ENCODE results near the gene GTSE1. TPM values are rescaled to one million over a fixed set of nuclear protein-coding genes. Genes with fewer than 3 reads are reported as not detected.
A peak's percentile ranks its signal among the peaks of the same experiment; 100 is the strongest.

GTSE1 gene
- total RNA-seq, 1 experiment from 2014 or later = 20.6 TPM

- peaks cover 15% of the 10 kb centered on the region for H3K4me1 ChIP-seq (ENCODE audit: insufficient read depth, low read length)
- peak; percentile 82 for DNase-seq
- H3K9me3 ChIP-seq (ENCODE audit: low read length) = no peaks in the 10 kb centered on the region
- no peaks in the 10 kb centered on the region for H3K36me3 ChIP-seq (ENCODE audit: low read depth, low read length)
- H3K79me2 ChIP-seq (ENCODE audit: low read length) = peaks cover 25% of the 10 kb centered on the region
- intact Hi-C loops (cut with micrococcal nuclease) = loop anchor here (5.0 kb wide), 1 partner anchor 103 kb away; no protein-coding TSS in a partner anchor
- peak within 1 kb of the TSS; percentile 84 for H2AFZ ChIP-seq (ENCODE audit: low read length)
- TSS peak; percentile 37 for BruUV-seq (replicated peaks)
- H4K20me1 ChIP-seq (ENCODE audit: low read length) = no peaks in the 10 kb centered on the region
- peak within 1 kb of the TSS; percentile 40 for H3K27ac ChIP-seq (ENCODE audit: low read length)
- H3K4me2 ChIP-seq (ENCODE audit: low read length) = peak within 1 kb of the TSS; percentile 95
- POLR2A ChIA-PET (ENCODE audit: unreplicated experiment) = interaction anchor here (0.6 kb wide), 2 partner anchors 11 to 18 kb away, joined by 3 to 15 read pairs; partner anchors contain the start of gene TTC38
- H3F3A ChIP-seq (ENCODE audit: low read length, unreplicated experiment) = no peaks in the 10 kb centered on the region
- peak within 1 kb of the TSS; percentile 90 for H3K9ac ChIP-seq (ENCODE audit: low read length)
- ATAC-seq = peak; percentile 97
- H3K27me3 ChIP-seq (ENCODE audit: low read length) = no peaks in the 10 kb centered on the region
- no peak for TF ChIP-seq EZH2phosphoT487 (IDR thresholded peaks at IDR 0.05; ENCODE audit: borderline replicate concordance, low read length)
- no peak for TF ChIP-seq EZH2 (IDR thresholded peaks at IDR 0.05; ENCODE audit: low read length, unreplicated experiment)
- no peak for TF ChIP-seq CTCF (conservative IDR thresholded peaks at IDR 0.05; ENCODE audit: low read depth, low read length)
- CTCF ChIA-PET = no interaction called here
- H3K4me3 ChIP-seq (ENCODE audit: low read length) = peak within 1 kb of the TSS; percentile 90
- H3K9me2 ChIP-seq (replicated peaks; ENCODE audit: low read length) = no peaks in the 10 kb centered on the region
These were observed 46.5 kb upstream of the GTSE1 start, which contains the start of gene CDPF1 for GRCh38 chr22:46250035-46250782. TSS of gene CDPF1 (minus strand) at chr22:46250293. CDS start at chr22:46248284, 2,009 bp downstream.

GRCh38 chr22:46250783-46251125 lies 45.9 kb upstream of the GTSE1 start:
- H3K4me3 ChIP-seq (ENCODE audit: low read length) = peak overlapping the region; percentile 90
- no peak overlapping the region for H3K27ac ChIP-seq (ENCODE audit: low read length)
- ATAC-seq (peak; percentile 5), DNase-seq (no peak)
- BruUV-seq (replicated peaks) = no TSS peak
- H3K9ac ChIP-seq (ENCODE audit: low read length) = peak overlapping the region; percentile 90
- H3K9me2 ChIP-seq (replicated peaks; ENCODE audit: low read length) = no peaks in the 10 kb centered on the region
- intact Hi-C loops (cut with micrococcal nuclease) = loop anchor here (5.0 kb wide), 1 partner anchor 103 kb away; no protein-coding TSS in a partner anchor
- ChIA-PET CTCF (no interaction called here), POLR2A (ENCODE audit: unreplicated experiment) (interaction anchor here (0.6 kb wide), 2 partner anchors 10 to 17 kb away, joined by 3 to 15 read pairs; partner anchors contain the start of gene TTC38)
- no peaks in the 10 kb centered on the region for H3K27me3 ChIP-seq (ENCODE audit: low read length)
- peaks cover 15% of the 10 kb centered on the region for H3K4me1 ChIP-seq (ENCODE audit: insufficient read depth, low read length)
- no peaks in the 10 kb centered on the region for H3F3A ChIP-seq (ENCODE audit: low read length, unreplicated experiment)
- TF ChIP-seq CTCF (conservative IDR thresholded peaks at IDR 0.05; ENCODE audit: low read depth, low read length) = no peak
- no peak for TF ChIP-seq EZH2 (IDR thresholded peaks at IDR 0.05; ENCODE audit: low read length, unreplicated experiment)
- no peak for TF ChIP-seq EZH2phosphoT487 (IDR thresholded peaks at IDR 0.05; ENCODE audit: borderline replicate concordance, low read length)
- no peaks in the 10 kb centered on the region for H4K20me1 ChIP-seq (ENCODE audit: low read length)
- peaks cover 25% of the 10 kb centered on the region for H3K79me2 ChIP-seq (ENCODE audit: low read length)
- no peaks in the 10 kb centered on the region for H3K9me3 ChIP-seq (ENCODE audit: low read length)
- H2AFZ ChIP-seq (ENCODE audit: low read length) = peak overlapping the region; percentile 73
- peak overlapping the region; percentile 95 for H3K4me2 ChIP-seq (ENCODE audit: low read length)
- H3K36me3 ChIP-seq (ENCODE audit: low read depth, low read length) = no peaks in the 10 kb centered on the region

- Histone ChIP-seq H3K79me2 (ENCODE audit: low read length) (peaks cover 25% of the 10 kb centered on the region), H3K9me2 (replicated peaks; ENCODE audit: low read length) (no peaks in the 10 kb centered on the region), H3K27me3 (ENCODE audit: low read length) (no peaks in the 10 kb centered on the region), H3K27ac (ENCODE audit: low read length) (no peak overlapping the region), H4K20me1 (ENCODE audit: low read length) (no peaks in the 10 kb centered on the region), H3K9ac (ENCODE audit: low read length) (peak overlapping the region; percentile 90), H3K9me3 (ENCODE audit: low read length) (no peaks in the 10 kb centered on the region), H3F3A (ENCODE audit: low read length, unreplicated experiment) (no peaks in the 10 kb centered on the region), H3K4me2 (ENCODE audit: low read length) (peak overlapping the region; percentile 95), H2AFZ (ENCODE audit: low read length) (no peak overlapping the region), H3K36me3 (ENCODE audit: low read depth, low read length) (no peaks in the 10 kb centered on the region), H3K4me3 (ENCODE audit: low read length) (peak overlapping the region; percentile 90), H3K4me1 (ENCODE audit: insufficient read depth, low read length) (peaks cover 21% of the 10 kb centered on the region)
- CTCF ChIA-PET = no interaction called here
- ATAC-seq (no peak), DNase-seq (no peak)
- BruUV-seq (replicated peaks) = no TSS peak
- TF ChIP-seq EZH2 (IDR thresholded peaks at IDR 0.05; ENCODE audit: low read length, unreplicated experiment) = no peak
- no peak for TF ChIP-seq CTCF (conservative IDR thresholded peaks at IDR 0.05; ENCODE audit: low read depth, low read length)
- TF ChIP-seq EZH2phosphoT487 (IDR thresholded peaks at IDR 0.05; ENCODE audit: borderline replicate concordance, low read length) = no peak
- POLR2A ChIA-PET (ENCODE audit: unreplicated experiment) = no interaction called here
- intact Hi-C loops (cut with micrococcal nuclease) = loop anchor here (5.0 kb wide), 1 partner anchor 104 kb away; no protein-coding TSS in a partner anchor
These were observed 45.4 kb upstream of the GTSE1 start for GRCh38 chr22:46251266-46251665.
